NCI-H146 treated with DMSO at 0.1 percent for 48 hours (cell line): ENCODE measurements around the gene LSP1.

Experiments
- DNase-seq: peaks from one replicate; lab custom pipeline; 2025; ENCODE audit not compliant: unreplicated experiment; lab: John Stamatoyannopoulos, UW

LSP1 gene

DNA sequence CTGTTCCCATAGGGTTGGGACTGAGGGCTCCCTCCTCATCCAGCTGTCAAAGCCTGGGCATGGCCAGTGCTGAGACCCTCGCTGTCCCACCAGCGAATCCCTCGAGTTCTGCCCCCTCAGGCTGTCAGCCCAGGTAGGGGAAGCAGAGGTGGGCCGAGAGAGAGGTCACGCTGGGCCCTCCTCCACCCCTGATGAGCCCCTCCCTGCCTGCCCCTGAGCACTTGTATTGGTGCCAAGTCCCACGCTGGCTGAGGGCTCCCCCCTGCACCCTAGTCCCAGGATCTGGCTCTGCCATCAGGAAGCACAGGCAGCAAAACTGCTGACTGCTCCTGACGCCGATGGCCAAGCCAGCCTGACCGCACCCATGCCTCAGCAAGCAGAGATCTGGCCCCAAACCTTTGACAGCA lies 35.5 kb downstream of the LSP1 start:
- DNase-seq = no peak

DNA sequence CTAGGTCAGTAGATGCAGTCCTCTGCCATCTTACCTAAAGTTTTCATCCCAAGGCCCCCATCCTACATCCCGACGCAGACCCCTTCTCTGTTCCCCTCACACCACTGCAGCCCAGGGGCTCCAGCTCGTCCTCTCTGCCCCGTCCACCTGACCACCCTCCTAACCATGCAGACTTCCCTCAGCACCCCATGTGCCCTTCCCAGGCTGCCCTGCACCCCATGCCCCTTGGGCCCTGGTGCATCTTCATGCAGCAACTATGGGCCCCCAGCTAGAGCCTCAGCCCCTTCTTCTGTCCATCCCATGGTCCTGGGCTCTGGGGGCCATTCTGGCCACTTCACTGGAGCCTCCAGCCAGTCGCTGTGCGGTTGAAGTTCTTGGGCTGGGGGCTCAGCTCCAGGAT lies 35.9 kb downstream of the LSP1 start:
- DNase-seq = no peak

DNA sequence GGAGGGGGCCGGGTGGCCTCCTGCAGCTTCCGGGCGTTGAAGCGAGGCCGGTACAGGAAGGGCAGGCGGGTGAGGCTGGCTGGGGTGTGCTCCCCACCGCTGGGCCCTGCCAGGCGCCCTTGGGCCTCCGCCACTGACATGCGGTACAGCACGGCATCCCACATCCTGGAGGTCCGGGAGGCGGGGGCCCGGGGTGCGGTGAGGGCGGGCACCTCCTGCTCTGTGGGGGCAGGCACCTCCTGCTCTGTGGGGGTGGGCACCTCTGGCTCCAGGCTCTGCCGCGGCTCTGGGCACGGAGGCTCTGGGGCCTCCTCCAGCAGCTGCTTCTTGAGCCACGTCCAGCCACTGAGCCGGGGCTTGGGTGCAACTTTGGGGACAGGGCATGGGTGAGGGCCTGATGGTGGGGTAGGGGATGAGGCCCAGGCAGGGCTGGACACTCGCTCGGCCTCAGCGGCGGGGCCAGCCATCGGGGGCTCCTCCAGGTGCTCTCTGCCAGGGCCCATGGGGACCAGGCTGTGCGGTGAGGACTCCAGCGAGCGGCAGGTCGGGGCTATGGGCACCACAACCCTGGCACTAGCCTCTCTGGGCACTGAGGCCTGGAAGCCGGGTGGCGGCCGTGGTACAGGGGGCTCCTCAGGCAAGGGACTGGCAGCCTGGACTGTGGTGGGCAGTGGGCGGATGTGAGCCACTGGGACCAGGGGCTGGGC lies 36.5 kb downstream of the LSP1 start:
- DNase-seq = no peak

DNA sequence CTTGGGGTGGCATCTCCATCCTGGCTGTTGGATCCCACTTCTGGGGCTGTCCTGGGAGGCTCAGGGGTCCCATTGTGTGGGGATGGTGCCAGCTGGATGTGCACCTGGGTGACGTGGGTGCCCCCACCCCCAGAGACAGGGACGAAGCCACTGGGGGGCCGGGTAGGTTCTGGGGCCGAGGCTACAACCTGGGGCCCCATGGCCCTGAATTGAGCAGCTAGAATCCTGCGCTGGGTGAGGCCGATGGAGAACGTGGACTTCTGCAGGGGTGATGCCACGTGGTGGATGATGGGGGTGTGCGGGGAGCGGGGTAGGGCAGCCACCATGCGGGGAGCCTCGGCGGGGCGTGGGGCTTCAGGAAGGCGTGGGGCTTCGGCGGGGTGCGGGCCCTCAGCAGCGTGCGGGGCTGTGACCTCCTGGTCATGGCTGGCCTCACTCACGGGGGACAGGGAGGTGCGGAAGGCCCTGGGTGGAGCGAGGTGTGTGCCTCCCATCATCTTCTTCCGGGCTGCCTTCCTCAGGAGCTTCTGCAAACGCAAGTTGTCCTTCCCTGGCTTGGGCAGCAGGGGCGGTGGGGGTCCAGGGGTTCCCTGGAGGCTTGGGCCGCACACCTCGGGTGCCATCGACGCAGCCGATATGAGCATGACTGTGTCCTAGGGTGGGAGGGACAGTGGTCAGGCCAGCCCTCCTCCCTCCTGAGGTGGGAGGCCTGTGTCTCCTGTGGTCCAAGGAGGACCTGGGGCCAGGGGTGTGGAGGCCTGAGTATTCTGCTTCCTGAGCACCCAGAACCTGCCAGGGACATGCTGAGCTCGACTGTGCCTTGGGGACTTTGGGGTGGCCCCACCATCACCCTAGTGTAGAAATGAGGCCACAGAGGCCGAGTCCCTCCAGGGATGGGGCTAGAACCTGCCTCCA lies 37.3 kb downstream of the LSP1 start:
- DNase-seq = no peak

DNA sequence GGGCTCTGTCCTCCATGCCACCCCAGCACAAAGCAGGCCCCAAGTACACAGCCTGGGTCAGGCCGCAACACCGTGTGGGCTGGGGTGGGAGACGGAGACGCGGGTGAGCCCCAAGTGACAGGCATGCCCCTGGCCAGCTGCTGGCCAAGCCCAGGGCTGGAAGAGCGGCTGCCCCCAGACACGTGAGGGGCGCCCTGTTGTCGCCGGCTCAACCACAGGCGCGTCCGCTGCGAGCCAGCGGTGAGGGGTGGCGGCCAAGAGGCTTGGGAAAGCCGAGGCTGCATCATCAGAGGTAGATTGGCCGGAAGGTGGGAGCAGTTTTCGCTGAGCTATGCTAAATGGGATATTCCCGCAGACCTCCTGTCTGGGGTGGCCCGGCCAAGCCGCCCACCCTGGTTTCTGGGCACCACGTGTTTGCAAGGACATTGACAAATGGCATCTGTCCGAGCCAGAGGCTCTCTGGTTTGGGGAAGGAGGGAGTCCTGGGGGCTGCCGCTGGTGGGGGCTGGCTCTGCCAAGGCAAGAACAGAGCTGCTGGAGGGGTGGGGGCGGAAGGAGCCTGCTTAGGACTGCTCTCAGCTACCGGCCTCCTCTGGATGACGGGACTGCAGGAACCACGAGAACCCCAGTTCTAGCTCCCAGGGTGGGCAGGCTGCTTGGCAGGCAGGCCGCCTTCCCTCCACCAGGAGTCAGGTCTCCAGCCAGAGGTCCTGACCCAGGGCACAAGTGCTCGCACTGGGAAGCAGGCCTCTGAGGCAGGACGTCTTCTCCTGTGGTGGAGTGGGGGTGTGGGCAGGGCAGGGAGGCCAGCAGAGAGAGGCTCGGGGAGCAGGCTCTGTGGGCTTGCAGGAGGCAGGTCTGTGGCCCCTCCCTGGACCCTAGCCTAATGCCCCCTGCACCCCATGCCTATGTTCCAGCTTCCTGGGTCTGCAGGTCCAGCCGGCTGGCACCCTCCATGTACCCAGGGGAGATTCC lies 38.3 kb downstream of the LSP1 start:
- no peak for DNase-seq

DNA sequence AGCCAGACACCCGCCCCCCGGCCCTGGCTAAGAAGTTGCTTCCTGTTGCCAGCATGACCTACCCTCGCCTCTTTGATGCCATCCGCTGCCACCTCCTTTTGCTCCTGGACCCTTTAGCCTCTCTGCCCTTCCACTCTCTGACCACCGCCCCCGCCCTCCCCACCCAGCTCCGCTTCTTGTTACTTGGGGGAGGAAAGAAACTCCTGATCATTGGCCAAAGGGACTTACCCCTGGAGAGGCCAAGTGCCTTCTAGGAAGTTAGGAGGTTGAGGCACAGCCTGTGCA lies 38.9 kb downstream of the LSP1 start, which contains the start of gene PRR33:
TSS of gene PRR33 (minus strand) at position 65 of the 285 bp plus-strand sequence. CDS start 1,311 bp downstream, outside the sequence.
- DNase-seq = no peak

DNA sequence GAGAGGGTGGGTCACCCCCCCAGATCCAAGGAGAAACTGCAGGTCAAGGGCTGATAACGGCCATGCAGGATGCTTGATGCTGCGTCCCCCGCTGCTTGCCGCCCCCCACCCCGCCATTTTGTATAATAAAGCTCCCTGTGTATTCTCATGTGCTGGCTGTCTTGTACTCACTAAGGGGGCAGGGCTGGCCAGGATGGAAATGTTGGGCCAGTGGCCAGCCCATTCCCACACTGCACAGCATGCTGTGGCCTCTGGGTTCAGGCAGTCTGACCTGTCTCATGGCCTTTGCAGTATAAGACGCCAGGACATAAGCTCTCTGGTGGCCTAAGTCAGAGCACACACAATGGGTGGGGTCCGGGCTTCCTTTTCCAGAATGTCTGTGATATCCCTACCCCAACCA lies 39.2 kb downstream of the LSP1 start:
- DNase-seq = no peak

DNA sequence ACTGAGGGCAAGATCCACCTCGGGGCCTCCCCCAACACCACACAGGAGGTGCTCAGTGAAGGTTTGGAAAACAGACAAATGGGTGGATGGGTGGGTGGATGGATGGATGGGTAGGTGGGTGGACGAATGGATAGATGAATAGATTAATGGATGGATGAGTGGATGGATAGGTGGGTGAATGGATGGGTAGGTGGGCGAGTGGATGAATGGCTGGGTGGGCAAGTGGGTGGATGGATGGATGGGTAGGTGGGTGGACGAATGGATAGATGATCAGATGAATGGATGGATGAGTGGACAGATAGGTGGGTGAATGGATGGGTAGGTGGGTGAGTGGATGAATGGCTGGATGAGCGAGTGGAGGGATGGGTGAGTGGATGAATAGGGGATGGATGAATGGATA lies 39.7 kb downstream of the LSP1 start:
- DNase-seq = no peak

DNA sequence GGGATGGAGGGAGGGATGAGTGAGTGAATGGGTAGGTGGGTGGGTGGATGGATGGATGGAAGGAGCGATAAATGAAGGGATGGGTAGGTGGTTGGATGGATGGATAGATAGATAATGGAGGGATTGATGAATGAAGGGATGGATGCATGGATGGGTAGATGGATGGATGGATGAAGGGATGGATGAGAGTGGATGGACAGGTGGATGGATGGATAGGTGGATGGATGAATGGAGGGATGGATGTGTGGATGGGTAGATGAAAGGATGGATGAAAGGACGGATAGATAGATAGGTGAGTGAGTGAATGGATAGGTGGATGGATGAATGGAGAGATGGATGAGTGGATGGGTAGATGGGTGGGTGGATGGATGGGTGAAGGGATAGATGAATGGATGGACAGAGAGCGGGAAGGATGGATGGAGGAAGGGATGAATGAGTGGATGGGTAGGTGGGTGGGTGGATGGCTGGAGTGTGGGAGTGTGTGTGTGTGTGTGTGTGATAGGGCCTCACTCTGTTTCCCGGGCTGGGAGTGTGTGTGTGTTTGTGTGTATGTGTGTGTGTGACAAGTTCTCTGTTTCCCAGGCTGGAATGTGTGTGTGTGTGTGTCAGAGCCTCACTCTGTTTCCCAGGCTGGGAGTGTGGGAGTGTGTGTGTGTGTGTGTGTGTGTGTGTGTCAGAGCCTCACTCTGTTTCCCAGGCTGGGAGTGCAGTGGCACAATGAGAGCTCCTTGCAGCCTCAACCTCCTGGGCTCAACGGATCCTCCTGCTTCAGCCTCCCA lies 40.9 kb downstream of the LSP1 start:
- DNase-seq = no peak

DNA sequence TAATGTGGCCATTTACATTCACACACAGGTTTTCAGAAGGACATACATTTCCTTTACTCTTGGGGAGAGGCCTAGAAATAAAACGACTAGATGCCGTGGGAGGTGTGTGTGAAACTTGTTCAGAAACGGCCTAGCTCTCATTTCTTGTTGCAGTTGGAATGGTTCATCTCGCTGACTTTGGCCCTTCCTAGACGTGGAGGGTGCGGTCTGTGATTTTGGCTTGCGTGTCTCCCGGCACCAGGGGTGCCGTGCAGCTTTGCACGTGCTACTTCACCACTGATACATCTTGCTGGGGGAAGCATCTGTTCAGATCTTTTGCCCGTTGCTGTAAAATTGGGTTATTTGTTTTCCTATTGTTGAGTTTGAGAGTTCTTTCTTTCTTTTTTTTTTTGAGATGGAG lies 41.9 kb downstream of the LSP1 start:
- DNase-seq = no peak

DNA sequence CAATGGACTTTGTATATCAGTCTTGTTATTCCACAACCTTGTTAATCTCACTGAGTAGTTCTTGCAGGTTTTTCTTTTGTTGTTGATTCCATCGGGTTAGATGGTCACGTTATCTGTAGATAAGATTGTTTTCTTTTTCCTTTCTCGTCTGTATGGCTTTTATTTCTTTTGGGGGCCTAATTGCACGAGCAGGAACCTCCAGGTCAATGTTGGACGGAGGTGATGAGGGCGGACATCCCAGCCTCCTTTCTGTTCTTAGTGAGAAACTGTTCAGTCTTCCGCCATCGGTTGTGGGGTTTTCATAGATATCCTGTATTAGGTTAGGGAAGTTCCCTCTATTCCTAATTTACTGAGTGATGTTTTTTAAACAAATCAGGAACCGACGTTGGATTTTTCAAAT lies 43.6 kb downstream of the LSP1 start:
- DNase-seq = no peak

DNA sequence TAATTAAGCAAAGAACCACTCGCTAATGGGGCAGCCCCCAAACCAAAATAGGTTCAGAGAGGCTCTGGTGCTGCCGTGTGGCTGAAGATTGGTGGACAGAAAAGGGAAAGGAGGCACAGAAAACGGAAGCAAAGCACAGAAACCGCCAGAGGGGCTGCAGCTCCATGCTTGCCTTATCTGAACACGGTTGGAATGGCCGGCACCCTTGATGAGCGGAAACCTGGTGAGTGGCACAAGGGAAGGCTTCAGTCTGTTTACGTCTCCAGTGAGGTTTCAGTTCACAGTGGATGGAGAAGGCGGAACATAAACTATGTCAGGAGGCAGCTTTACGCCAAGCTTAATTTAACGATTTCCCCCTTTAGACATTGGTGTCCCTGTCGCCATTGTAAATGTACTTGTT lies 44.0 kb downstream of the LSP1 start:
- DNase-seq = no peak

DNA sequence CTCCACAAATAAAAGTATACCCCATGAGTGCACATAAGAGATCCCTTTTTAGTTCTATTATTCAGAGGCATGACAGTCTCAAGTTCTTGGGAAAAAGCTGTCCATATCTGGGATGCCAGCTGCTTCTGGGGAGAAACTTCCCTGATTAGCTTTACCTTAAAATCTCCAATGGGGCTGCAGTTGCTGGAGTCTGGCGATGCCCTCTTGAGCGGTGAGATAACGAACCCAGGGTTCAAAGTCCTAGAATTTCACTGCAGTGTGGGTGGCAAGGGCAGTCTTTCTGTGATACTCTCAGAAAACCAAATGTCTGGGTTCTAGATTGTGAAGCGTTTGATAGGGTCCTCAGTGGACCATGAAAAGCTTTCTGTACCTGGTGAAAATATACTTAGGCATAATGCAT lies 46.2 kb downstream of the LSP1 start:
- no peak for DNase-seq

DNA sequence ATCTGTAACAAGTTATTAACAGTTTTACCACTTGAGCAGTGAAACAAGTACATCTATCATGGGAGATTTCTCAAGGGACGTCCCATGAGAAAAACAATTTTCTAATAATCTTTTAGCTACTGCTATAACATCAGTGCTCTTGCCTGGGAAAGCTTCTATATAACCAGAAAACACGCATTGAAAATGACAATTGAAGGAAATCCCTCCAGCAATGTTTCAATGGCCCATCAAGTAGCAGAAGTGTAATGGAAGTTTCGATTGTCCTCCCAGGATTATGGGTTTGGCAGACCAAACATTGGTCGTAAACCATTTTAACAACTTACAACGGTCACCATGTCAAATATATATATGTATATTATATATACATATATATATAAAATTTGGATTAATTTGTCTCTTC lies 46.8 kb downstream of the LSP1 start:
- no peak for DNase-seq

DNA sequence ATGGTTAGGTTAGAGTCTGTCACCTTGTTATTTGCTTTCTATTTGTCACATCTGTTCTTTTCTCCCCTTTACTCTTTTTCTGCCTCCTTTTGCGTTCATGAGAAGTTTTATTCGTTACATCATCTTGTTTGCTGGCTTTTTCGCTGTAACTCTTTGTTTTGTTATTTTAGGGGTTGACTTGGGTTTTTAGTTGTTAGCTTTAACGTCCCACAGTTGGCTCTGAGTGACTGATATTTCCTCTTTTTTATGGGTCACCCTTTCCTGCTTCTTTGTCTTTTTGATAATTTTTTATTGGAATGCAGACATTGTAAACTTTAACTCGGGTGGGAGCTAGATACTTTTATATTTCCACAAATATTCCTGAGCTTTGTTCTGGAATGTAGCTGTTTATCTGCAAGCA lies 53.3 kb downstream of the LSP1 start:
- no peak for DNase-seq

DNA sequence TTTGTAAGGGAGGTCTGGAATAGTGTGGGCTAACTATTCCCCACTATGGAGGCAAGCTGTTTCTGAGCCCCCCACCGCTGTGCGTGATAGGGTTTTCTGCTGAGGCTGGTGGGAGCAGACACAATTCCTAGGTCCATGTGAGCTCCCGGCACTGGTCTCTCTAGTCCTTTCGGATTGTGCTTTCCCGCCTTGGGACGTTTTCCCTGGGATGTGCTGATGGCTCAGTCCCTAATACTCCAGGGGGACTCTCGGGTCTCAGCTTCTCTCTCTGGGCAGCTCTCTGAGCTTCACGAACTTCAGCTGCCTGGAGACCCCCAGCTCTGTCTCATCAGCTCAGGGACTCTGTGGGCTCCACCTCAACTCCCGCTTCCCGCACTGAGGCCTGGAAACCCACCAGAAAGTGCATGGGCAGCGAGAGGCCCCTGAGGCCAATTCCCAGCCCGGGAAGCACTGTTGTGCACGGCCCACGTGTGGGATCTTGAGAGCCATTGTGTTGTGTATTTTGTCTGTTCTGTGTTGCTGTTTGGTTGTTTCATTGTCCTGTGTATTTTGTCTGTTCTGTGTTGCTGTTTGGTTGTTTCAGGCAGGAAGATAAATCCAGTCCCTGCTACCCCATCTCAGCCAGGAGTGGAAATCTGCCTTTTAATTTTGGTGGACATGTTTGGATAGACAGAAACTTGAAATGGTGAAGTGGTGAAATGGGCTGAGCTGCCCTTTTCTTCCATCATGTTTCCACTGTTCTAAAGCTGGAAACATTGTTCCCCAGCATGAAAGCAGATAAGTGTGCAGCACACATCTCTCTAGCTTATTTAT lies 53.9 kb downstream of the LSP1 start:
- no peak for DNase-seq

DNA sequence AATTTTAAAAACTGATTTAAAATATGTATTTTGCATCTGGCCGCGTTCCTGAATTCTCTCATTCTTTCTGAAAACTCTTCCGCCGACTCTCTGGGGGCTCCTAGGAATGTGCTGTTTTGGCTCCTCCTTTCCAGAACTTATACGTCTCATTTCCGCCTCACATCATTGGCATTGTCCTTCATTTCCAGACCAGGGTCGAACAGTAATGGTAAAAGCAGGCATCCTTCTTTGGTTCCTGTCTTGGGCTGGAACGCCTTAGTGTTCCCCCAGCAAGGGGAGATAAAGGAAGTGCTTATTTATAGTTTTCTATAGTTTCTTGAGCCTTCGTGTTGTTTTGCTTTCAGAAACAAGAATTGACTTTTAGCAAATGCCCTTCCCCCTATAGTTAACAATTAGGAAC lies 55.7 kb downstream of the LSP1 start:
- DNase-seq = no peak

DNA sequence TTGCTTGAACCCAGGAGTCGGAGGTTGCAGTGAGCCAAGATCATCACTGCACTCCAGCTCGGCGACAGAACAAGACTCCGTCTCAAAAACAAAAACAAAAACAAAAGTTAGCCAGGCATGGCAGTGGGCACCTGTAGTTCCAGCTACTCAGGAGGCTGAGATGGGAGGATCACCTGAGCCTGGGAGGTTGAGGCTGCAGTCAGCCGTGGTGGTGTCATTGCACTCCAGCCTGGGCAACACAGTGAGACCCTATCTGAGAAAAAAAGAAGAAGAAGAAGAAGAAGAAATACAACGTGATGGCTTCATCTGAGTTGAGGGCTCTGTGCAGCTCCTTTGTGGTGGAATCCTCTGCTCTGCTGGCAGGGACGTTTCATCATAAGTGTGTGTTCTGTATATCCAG lies 56.6 kb downstream of the LSP1 start:
- no peak for DNase-seq

DNA sequence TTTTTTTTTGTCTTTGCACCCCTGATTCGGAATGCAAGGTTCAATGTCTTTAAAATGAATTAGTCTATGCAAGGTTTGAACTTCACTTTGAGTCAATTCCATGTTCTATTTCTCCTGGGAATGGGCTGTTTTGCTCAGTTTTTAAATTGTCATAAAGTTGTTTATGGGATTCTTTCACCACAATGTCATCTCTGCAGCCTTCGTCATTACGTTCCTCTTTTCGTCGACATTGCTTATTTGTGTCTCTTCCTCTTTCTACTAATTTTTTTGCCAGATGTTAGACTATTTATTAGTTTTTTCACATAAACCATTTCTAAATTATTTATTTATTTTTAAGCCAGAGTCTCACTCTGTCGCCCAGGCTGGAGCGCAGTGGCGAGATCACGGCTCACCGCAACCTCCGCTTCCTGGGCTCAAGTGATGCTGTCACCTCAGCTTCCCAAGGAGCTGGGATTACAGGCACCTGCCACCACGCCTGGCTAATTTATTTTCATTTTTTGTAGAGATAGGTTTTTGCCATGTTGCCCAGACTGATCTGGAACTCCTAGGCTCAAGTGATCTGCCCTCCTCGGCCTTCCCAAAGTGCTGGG lies 59.5 kb downstream of the LSP1 start:
- DNase-seq = no peak
